Fibroblast of lung (primary cell): Measurements from ENCODE around the gene ANKRD49.

ENCODE experiments used
- CTCF ChIP-seq, 2 donors: IDR thresholded peaks in 1 of 2; conservative IDR thresholded peaks in 1 of 2; 1 replicate in 1 of 2; 2 replicates in 1 of 2; pipeline ENCODE4 v1.5.1; 2011 to 2012; ENCODE audit warnings: low read length in 2 of 2, control low read depth in 1 of 2, inconsistent platforms in 1 of 2, low read depth in 1 of 2, mild to moderate bottlenecking in 1 of 2
- EZH2 ChIP-seq: IDR thresholded peaks from 2 replicates; pipeline ENCODE4 v1.5.1; 2012; ENCODE audit warnings: low read length, control low read depth, mild to moderate bottlenecking; ENCODE audit errors: missing control alignments

GRCh38 chr11:94521684-94522083 lies 27.9 kb downstream of the ANKRD49 start:
- peak; percentile 40 to 57 for TF ChIP-seq CTCF (conservative IDR thresholded peaks at IDR 0.05 in 1 of 2, IDR thresholded peaks at IDR 0.05 in 1 of 2; ENCODE audit: low read depth in 1 of 2, low read length in 2 of 2)
- no peak for TF ChIP-seq EZH2
